HG03520 (cell line): Measurements from ENCODE around the gene APLF.
"Not testable (repeated sequence)": the region's sequence is repeated elsewhere in the genome, so short reads cannot be mapped to it uniquely, and the experiment has no call there.

Experiments used
- ATAC-seq: cut with Tn5 transposase; IDR thresholded peaks from one replicate; pipeline ENCODE4 v1.9.1; 2021; ENCODE audit warnings: mild to moderate bottlenecking, moderate library complexity; ENCODE audit not compliant: unreplicated experiment

The APLF gene

DNA sequence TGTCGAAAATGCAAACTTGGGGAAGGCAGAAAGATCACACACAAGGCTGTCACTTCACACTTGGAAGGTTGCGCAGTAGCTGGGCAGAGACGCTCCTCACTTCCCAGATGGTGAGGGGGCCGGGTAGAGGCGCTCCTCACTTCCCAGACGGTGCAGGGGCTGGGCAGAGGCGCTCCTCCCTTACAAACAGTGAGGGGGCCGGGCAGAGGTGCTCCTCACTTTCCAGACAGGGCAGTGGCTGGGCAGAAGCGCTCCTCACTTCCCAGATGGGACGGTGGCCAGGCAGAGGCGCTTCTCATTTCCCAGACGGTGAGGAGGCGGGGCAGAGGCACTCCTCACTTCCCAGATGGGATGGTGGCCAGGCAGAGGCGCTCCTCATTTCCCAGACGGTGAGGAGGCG is 59.6 kb downstream of the APLF start:
- not testable (repeated sequence) for ATAC-seq

DNA sequence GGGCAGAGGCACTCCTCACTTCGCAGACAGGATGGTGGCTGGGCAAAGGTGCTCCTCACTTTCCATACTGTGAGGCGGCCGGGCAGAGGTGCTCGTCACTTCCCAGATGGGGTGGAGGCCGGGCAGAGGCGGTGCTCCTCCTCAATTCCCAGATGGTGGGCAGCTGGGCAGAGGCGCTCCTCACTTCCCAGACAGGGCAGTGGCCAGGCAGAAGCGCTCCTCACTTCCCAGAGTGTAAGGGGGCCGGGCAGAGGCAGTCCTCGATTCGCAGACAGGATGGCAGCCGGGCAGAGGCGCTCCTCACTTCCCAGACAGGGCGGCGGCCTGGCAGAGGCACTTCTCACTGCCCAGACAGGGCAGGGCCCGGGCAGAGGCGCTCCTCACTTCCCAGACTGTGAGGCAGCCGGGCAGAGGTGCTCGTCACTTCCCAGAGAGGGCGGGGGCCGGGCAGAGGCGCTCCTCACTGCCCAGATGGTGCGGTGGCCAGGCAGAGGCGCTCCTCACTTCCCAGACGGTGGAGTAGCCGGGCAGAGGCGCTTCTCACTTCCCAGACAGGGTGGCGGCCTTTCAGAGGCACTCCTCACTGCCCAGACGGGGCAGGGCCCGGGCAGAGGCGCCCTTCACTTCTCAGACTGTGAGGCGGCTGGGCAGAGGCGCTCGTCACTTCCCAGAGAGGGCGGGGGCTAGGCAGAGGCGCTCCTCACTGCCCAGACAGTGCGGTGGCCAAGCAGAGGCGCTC is 60.1 kb downstream of the APLF start:
- not testable (repeated sequence) for ATAC-seq

DNA sequence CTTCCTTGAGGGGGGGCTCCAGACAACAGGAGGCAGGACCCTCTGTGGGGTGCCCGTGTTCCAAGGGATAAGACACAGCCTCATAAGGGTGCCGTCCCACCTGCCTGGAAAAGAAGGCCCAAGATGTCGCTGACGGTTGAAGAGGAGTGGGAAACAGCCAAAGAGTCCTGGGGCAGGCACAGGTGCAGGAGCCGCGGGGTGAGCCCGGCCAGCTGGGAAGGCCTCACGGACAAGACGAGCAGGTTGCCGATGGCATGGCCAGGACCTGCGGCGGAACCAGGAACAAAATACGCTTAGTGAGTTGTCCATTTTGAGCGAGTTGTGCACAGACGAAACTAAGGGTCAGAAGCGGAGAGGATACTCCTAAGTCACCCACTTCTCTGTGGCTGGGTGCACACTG is 61.8 kb downstream of the APLF start:
- ATAC-seq: not testable (repeated sequence)

DNA sequence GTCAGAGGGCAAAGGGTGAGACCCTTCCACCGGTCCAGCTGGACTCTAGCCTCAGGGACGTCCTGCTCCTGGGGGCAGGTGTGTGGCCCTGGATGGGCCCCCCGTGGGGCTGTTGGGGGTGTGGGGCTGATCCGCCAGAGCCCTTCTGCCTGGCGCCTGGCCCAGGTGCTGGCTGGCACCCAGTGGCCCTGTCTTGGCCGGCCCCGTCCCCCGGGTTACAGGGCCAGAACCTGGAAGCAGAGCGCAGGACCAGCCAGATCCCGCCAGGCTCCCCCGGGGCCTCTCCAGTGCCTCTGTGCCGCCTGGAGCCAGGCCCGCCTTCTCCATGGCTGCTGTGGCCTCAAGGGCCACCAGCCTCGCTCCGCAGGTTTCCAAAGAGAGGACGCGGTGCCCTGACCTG is 62.3 kb downstream of the APLF start:
- not testable (repeated sequence) for ATAC-seq

DNA sequence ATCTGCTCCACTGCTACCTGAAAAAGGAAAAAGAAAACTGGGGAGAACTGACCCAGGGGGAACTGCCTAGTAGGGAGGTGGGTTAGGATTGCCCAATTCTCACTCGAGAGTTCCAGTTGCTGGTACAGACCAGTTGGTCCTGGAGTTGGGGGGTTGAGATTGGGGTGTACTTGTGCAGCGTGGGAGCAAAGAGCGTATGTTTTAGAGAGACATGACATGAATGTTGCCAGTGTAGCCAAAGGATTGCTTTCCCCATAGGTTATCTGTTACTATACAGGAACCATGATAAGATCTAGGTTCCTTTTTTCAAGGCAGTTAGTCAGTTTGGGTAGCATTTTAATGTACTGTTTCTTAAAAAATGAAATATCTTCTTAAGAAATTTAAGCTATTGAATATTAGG is 68.6 kb downstream of the APLF start:
- ATAC-seq: no peak

DNA sequence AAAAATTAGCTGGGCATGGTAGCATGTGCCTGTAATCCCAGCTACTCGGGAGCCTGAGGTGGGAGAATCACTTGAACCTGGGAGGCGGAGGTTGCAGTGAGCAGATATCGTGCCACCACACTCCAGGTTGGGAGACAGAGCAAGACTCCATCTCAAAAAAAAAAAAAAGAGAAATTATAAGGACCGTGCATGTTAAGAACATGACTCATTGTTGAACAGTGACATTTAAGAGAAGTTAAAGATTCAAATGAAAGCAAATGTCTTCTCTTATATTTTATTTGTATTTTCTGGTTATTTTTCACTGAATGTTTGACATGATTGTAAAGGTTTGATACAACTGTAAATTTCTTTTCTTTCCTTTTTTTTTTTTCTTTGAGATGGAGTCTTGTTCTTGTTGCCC is 69.6 kb downstream of the APLF start:
- no peak for ATAC-seq

DNA sequence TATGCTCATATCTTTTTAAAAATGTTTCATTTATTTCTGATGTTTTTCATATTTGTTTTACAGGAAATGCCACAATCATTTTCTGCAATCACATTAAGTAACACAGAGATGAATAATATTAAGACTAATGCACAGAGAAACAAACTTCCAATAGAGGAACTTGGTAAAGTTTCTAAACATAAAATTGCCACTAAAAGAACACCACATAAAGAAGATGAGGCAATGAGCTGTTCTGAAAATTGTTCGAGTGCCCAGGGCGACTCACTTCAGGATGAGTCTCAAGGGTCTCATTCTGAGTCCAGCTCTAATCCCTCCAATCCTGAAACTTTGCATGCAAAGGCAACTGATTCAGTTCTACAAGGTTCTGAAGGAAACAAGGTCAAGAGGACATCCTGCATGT is 70.4 kb downstream of the APLF start:
- ATAC-seq: no peak

DNA sequence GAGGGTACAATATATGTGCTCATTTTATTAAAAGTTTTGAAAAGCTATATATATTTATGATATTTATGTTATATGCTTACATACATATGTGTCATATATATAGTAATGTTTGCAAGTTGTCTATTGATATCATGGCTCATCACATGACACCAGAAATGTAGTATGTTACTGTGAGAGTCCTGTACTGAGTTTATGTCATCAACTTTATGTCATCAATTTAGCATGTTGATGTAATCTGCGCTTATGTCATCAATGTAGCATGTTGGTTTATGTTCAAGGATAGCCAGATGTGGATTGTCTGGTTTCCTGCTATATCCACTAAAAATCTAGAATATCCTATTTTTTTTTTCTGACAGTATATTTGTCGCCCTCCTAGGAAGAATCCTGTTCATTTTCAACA is 77.4 kb downstream of the APLF start:
- ATAC-seq: no peak

DNA sequence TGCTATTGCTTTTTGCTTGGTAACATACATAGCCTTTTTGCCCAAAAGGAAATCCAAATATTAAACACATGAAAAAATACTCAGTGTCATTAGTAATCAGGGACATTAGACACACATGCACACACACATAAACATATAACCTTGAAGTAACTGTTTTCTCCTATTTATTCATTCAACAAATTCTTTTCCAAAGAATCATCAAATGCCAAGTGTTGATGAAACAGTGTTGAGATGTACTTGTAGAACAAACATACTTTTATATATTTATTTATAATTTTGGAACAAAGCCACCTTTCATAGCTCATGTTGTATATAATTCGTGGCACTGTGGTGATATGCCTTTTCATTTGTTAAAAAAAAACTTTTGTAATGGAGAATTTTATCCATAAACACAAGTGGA is 81.0 kb downstream of the APLF start:
- ATAC-seq: no peak

DNA sequence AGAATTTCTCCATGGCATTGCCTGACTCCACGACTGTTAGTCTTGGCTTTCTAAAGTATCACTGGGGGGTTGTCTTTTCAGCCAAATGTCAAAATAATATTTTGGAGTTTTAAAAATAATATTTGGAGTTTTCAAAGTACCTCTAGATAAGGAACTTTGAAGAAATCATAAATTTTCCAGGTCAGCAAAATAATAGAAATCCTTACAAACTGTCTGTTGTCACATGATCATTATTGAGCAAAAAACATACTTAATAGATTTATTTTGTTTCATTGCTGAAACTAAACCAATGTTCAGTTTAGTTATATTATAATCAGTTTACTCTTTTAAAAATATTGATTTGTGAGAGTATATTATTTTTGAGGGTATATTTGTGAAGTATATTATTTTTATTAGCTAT is 85.7 kb downstream of the APLF start:
- no peak for ATAC-seq

DNA sequence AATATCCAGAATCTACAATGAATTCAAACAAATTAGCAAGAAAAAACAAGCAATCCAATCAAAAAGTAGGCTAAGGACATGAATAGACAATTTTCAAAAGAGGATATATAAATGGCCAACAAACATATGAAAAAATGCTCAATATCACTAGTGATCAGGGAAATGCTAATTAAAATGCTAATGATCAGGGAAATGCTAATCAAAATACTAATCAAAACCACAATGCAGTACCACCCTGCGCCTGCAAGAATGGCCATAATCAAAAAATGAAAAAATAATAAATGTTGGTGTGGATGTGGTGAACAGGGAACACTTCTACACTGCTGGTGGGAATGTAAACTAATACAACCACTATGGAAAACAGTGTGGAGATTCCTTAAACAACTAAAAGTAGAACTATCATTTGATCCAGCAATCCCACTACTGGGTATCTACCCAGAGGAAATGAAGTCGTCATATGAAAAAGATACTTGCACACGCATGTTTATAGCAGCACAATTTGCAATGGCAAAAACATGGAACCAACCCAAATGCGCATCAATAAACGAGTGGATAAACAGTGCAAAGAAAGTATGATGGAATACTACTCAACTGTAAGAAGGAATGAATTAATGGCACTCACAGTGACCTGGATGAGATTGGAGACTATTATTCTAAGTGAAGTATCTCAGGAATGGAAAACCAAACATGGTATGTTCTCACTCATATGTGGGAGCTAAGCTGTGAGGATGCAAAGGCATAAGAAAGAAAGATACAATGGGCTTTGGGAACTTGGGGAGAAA is 88.2 kb downstream of the APLF start:
- not testable (repeated sequence) for ATAC-seq

DNA sequence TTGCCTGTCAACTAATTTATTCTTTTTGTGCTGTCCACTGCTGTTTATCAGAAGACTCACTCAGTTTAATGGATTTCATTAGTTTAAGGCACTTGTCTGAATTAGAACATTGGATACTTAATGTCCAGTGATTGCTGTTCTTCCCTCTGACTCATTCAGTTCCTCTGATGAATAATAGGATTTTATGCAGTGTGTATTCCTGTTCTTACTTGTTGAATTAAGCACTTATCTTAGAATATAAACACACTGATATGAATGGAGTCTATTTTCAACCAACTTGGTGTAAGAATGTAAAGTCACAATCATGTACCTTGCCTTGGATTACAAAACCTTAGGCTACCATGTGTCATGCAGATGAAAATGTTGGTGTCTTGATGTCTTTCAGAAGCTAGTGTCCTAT is 89.0 kb downstream of the APLF start:
- ATAC-seq: no peak

DNA sequence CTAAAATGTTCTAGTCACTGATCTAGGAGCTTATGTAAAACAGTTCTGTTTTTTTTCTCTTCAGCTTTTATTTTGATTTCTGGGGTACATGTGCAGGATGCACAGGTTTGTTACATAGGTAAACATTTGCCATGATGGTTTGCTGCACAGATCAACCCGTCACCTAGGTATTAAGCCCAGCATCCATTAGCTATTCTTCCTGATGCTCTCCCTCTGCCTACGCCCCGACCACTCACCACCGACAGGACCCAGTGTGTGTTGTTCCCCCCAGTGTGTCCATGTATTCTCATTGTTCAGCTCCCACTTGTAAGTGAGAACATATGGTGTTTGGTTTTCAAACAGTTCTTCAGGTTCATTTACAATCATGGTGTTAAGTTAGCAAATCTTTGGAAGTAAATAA is 91.2 kb downstream of the APLF start:
- no peak for ATAC-seq

DNA sequence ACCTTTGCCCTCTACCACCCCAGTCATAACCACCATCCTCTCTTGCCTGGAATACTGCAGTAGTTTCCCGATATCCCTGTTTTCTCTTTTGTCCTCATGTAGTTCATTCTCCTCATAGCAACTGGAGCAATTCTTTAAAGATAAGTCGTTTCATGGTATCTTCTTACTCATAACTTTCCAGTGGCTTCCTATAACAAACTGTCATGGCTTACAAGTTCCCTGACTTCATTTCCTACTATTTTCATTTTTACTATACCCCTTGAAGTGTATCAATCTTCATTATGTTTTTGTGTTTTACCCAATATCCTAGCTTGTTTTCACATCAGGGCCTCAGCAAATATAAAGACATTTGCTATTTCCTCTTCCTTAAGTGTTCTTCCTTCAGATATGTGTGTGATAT is 92.3 kb downstream of the APLF start:
- no peak for ATAC-seq

DNA sequence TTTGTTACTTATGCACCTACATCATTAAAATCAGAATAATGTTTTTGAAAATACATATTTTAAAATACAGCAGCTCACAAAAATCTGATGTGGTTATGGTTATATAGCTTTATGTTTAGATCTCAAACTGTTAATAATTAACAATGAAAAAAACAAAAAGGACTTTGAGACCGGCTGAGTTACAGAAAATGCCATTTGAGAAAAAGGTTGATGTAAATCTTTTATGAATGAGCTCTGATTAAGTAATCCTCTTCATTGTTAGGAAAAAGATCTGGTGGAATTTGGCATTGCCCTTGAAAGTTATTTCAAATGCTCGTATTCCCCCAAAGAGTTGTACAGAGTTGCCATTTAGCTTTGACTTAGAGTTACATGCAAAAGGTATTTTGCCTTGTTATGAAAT is 93.2 kb downstream of the APLF start:
- ATAC-seq: no peak

DNA sequence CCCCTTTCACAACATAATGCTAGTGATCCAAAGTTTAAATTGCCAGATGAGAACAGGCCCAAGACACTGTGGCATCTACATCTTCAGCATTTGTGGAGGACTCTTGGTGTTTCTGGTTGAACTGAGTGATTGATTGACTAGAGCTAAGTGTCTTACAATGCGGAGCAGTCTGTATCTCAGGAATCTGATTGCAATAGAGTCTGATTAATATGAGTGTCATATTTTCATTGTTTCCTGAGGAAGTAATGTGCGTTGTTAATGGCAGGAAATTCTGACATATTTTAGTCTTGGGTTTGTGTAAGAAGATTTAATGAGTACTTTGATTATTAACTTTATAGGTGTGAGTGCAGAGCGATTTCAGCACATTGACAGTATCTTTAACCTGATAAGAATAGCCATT is 94.0 kb downstream of the APLF start:
- no peak for ATAC-seq

DNA sequence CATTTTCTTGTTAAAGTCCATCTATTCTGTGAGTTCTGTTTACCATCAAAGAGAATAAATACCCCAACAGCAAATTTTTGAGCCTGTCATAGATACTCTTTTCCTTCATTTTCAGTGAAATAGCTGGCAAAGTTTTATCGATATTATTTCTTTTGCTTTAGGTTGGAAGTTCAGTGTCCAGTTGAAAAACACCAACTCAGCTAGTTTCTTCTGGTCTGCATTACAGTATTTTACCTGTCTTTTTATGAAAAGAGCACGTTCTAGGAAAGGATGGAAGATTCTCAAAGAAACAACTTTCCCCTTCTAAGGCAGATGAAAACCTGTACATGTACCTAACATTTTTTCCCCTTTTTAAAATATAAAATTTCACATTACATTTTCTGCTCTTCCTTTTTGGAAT is 95.5 kb downstream of the APLF start:
- ATAC-seq: no peak

DNA sequence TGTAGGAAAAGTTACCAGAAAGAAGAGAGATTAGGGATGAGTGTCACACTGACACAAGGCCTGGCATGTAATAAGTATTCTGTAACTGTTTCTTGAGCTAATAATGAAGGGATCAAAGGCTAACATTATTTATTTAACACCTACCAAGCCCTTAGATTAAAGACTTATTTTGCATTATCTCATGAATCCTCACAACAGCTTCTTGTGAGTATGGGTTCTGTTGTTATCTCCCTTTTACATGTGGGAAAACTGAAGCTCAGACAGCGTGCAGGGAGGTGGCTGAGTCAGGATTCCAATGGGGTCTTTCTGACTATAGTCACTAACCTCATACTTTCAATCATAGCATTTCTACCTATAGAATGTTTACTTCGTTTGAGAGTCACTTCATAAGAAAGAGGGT is 97.0 kb downstream of the APLF start:
- ATAC-seq: no peak

DNA sequence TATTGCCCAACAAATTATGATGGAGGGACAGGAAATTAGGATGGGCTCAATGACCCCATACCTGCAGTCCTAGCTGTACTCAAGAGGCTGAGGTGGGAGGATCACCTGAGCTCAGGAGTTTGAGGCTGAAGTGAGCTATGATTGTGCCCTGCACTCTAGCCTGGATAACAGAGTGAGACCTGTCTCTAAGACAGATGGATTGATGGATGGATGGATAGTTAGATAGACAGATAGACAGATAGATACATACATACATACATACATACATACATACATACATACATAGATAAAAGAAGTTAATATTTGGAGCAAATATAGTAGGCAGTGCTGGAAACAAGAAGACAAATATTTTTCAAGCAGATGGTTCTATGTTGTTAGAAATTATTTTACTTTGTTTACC is 97.9 kb downstream of the APLF start:
- no peak for ATAC-seq

DNA sequence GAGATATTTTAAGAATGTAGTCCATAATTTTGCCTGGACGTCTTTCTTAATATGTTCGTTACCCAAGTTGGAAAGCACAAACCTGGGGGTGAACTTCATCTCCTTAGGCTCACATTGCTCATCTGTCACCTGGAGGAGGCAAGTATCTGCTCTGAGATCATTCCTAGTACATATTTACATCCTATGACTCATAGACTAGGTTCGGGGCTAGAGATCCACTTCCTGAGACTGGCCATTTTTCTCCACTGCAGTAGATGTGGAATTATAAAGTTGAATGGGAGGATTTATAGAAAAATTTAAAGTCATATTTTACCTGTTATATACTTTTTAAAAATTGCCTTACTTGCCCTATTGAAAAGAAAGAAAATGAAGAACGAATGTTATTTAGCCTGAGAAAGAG is 98.5 kb downstream of the APLF start:
- no peak for ATAC-seq

DNA sequence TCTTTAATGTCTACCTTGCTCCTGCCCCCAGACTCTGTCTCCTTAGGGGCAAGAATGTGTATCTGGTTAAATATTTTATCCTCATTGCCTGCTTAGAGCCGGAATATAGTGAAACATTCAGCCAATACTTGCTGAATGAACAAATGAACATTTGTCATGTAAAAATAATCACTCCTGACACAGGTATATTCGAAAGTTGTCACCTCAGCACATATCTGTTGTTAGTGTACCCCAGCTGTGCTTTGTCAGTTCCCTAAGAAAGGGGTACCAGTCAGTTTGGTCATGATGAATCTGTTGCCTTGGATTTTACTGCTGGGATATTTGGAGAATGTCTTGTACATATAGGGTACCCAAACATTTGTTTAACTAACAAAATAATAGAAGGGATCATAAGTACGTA is 99.0 kb downstream of the APLF start:
- ATAC-seq: no peak

DNA sequence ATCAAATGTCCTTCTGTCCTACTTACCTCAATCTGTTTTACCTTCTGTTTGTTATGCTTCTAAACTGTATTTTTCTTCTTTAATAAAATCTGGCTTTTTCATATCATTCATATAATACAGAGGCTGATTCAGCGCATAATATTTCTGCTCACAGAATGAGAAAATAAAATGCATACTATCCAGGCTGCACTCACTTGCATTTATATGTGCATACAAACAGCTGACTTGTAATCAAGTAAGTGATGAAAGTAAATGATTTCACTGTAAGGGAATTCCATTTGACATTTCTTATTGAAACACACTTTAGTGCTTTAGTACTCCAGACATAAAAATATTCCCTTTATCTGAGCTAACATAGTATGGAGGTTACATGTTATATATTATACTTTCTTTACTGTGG is 100.7 kb downstream of the APLF start:
- no peak for ATAC-seq

DNA sequence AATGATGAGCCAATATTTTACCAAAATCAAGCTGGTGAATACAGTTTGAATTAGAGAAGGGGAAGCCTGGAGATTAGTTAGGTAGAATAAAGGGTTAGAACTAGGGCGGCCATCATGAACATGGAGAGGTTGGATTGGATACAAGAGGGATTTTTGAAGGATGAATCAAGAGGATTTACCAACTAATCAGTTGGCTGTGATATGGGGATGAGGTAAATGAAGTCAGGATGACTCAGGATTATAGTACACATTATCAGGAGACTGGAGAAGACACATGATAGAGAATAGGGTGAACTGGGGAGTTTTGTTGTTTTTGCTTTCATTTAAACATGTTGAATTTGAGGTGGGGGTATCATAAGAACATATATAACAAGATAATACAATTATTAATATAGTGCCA is 102.2 kb downstream of the APLF start:
- no peak for ATAC-seq
